H9 (cell line): ENCODE results near the gene MARCHF3. TPM values are rescaled to one million over a fixed set of nuclear protein-coding genes. Genes with fewer than 3 reads are reported as not detected.

Experiments used
- DNase-seq: peaks from one replicate; pipeline ENCODE4 v3.0.0-alpha.2; 2017
- H2AFZ ChIP-seq: one replicate; pipeline ENCODE4 v1.6.1; 2013; ENCODE audit warnings: mild to moderate bottlenecking, low read length, control low read depth, moderate library complexity
- H2AK5ac ChIP-seq: 2 replicates; pipeline ENCODE4 v1.6.1; 2013; ENCODE audit warnings: low read length, control low read depth, mixed read lengths; ENCODE audit not compliant: insufficient read length
- H2BK120ac ChIP-seq: one replicate; pipeline ENCODE4 v1.6.1; 2013; ENCODE audit warnings: low read depth, mild to moderate bottlenecking, low read length, control low read depth, inconsistent platforms; ENCODE audit not compliant: poor library complexity, severe bottlenecking
- H2BK12ac ChIP-seq: 2 replicates; pipeline ENCODE4 v1.6.1; 2013; ENCODE audit warnings: low read length, control low read depth, mixed read lengths, low read depth; ENCODE audit not compliant: insufficient read length
- H2BK15ac ChIP-seq: 2 replicates; pipeline ENCODE4 v1.6.1; 2013; ENCODE audit warnings: low read depth, low read length, control low read depth
- H2BK20ac ChIP-seq: one replicate; pipeline ENCODE4 v1.6.1; 2013; ENCODE audit warnings: low read depth, mild to moderate bottlenecking, low read length, control low read depth, inconsistent platforms; ENCODE audit not compliant: poor library complexity, severe bottlenecking
- H2BK5ac ChIP-seq: 2 replicates; pipeline ENCODE4 v1.6.1; 2013; ENCODE audit warnings: low read length, control low read depth, mixed read lengths; ENCODE audit not compliant: insufficient read length
- H3K14ac ChIP-seq: 2 replicates; pipeline ENCODE4 v1.6.1; 2013; ENCODE audit warnings: low read length, control low read depth; ENCODE audit not compliant: insufficient read depth
- H3K18ac ChIP-seq: 2 replicates; pipeline ENCODE4 v1.6.1; 2013; ENCODE audit warnings: low read depth, mild to moderate bottlenecking, mixed read lengths, low read length, control low read depth; ENCODE audit not compliant: insufficient read length
- H3K23ac ChIP-seq: 2 replicates; pipeline ENCODE4 v1.6.1; 2013; ENCODE audit warnings: low read length, control low read depth, mixed read lengths, low read depth; ENCODE audit not compliant: insufficient read length
- H3K23me2 ChIP-seq: 2 replicates; pipeline ENCODE4 v1.6.1; 2013; ENCODE audit warnings: low read depth, mild to moderate bottlenecking, mixed read lengths, low read length, control low read depth; ENCODE audit not compliant: insufficient read length, poor library complexity, severe bottlenecking
- H3K27ac ChIP-seq: 2 replicates; pipeline ENCODE4 v1.5.1; 2013; ENCODE audit warnings: low read length, control low read depth, mixed read lengths, low read depth; ENCODE audit not compliant: insufficient read length
- H3K27me3 ChIP-seq: 2 replicates; pipeline ENCODE4 v1.6.1; 2013; ENCODE audit warnings: low read length, control low read depth, inconsistent platforms; ENCODE audit not compliant: insufficient read depth
- H3K4ac ChIP-seq: 2 replicates; pipeline ENCODE4 v1.6.1; 2013; ENCODE audit warnings: low read depth, mild to moderate bottlenecking, control low read depth, inconsistent platforms, low read length, moderate library complexity
- H3K4me1 ChIP-seq: 2 replicates; pipeline ENCODE4 v1.6.1; 2013; ENCODE audit warnings: low read length, control low read depth, inconsistent platforms; ENCODE audit not compliant: insufficient read depth
- H3K4me2 ChIP-seq: 2 replicates; pipeline ENCODE4 v1.6.1; 2013; ENCODE audit warnings: low read length, control low read depth, mixed read lengths; ENCODE audit not compliant: insufficient read length, insufficient read depth
- H3K56ac ChIP-seq: 2 replicates; pipeline ENCODE4 v1.6.1; 2013; ENCODE audit warnings: low read depth, mild to moderate bottlenecking, mixed read lengths, low read length, control low read depth; ENCODE audit not compliant: insufficient read length
- H3K79me1 ChIP-seq: 2 replicates; pipeline ENCODE4 v1.6.1; 2013; ENCODE audit warnings: low read depth, mild to moderate bottlenecking, moderate library complexity, low read length, control low read depth, inconsistent platforms; ENCODE audit not compliant: insufficient read depth, poor library complexity, severe bottlenecking
- H3K79me2 ChIP-seq: 2 replicates; pipeline ENCODE4 v1.6.1; 2013; ENCODE audit warnings: low read length, control low read depth, inconsistent platforms; ENCODE audit not compliant: insufficient read depth
- H3K9ac ChIP-seq: 2 replicates; pipeline ENCODE4 v1.6.1; 2013; ENCODE audit warnings: low read length, control low read depth, mixed read lengths; ENCODE audit not compliant: insufficient read length; ENCODE audit errors: extremely low read depth
- H3K9me3 ChIP-seq: one replicate; pipeline ENCODE4 v1.6.1; 2013; ENCODE audit warnings: low read depth, low read length, inconsistent platforms; ENCODE audit not compliant: control insufficient read depth
- H3T11ph ChIP-seq: one replicate; pipeline ENCODE4 v1.6.1; 2013; ENCODE audit warnings: mild to moderate bottlenecking, low read length, control low read depth, inconsistent platforms
- H4K20me1 ChIP-seq: one replicate; pipeline ENCODE4 v1.6.1; 2013; ENCODE audit not compliant: control insufficient read depth, insufficient read length, insufficient read depth
- H4K5ac ChIP-seq: 2 replicates; pipeline ENCODE4 v1.6.1; 2013; ENCODE audit warnings: low read depth, mild to moderate bottlenecking, mixed read lengths, low read length, control low read depth; ENCODE audit not compliant: insufficient read length
- H4K8ac ChIP-seq: replicated peaks from 2 replicates; pipeline ENCODE4 v1.6.1; 2013; ENCODE audit warnings: low read length, control low read depth, mixed read lengths, low read depth; ENCODE audit not compliant: insufficient read length
- H4K91ac ChIP-seq: 2 replicates; pipeline ENCODE4 v1.6.1; 2013; ENCODE audit warnings: low read depth, mild to moderate bottlenecking, moderate library complexity, mixed read lengths, low read length, control low read depth; ENCODE audit not compliant: insufficient read length
- H3K27ac Mint-ChIP-seq, 3 experiments: 2 replicates in 2 of 3; 3 replicates in 1 of 3; pipeline ENCODE4 v1.8.0; 2020 to 2021; ENCODE audit warnings: mixed read lengths in 3 of 3, mild to moderate bottlenecking in 1 of 3, moderate library complexity in 1 of 3
- H3K27me3 Mint-ChIP-seq: 2 replicates; pipeline ENCODE4 v1.8.0; 2021; ENCODE audit warnings: low read depth, mild to moderate bottlenecking, moderate library complexity, mixed read lengths
- H3K36me3 Mint-ChIP-seq, 3 experiments: 2 replicates in 2 of 3; 3 replicates in 1 of 3; pipeline ENCODE4 v1.8.0; 2020 to 2021; ENCODE audit warnings: low read depth in 3 of 3, mixed read lengths in 3 of 3; ENCODE audit not compliant: insufficient read depth in 1 of 3
- H3K4me1 Mint-ChIP-seq, 2 experiments: 2 replicates each; pipeline ENCODE4 v1.8.0; 2020; ENCODE audit warnings: mixed read lengths in 2 of 2
- H3K4me3 Mint-ChIP-seq, 2 experiments: 2 replicates in 1 of 2; 3 replicates in 1 of 2; pipeline ENCODE4 v1.8.0; 2020 to 2021; ENCODE audit warnings: mild to moderate bottlenecking in 2 of 2, mixed read lengths in 2 of 2, moderate library complexity in 1 of 2
- H3K9me3 Mint-ChIP-seq, 2 experiments: 2 replicates in 1 of 2; 3 replicates in 1 of 2; pipeline ENCODE4 v1.8.0; 2020; ENCODE audit warnings: mild to moderate bottlenecking in 2 of 2, mixed read lengths in 2 of 2, moderate library complexity in 1 of 2
- CTCF ChIP-seq: fragments of 200-600 bp; sonication (generic); conservative IDR thresholded peaks from 3 replicates; pipeline ENCODE4 v1.8.0; 2021; ENCODE audit warnings: antibody characterized with exemption, mild to moderate bottlenecking
- WGBS: extraction: QIAGEN DNeasy Blood & Tissue Kit; methylation state at CpG from one replicate; pipeline ENCODE4 v1.1.7; 2013; ENCODE audit warnings: missing lambda C conversion rate, low lambda C conversion rate, mixed read lengths; ENCODE audit not compliant: insufficient read length; ENCODE audit errors: extremely low coverage; 5-methylcytosine and 5-hydroxymethylcytosine counted together
- total RNA-seq: library from RNA; stranded (reverse); gene quantifications from 2 replicates; pipeline ENCODE4 v1.2.1, GENCODE V29; 2021

MARCHF3 gene
- total RNA-seq, 1 experiment from 2014 or later, result 17.7 TPM

- Histone ChIP-seq H4K8ac (no peak overlapping the region), H4K20me1 (no peaks in the 10 kb centered on the region), H2AK5ac (no peak overlapping the region), H3K27me3 (no peaks in the 10 kb centered on the region), H4K91ac (no peak overlapping the region), H2BK15ac (no peak overlapping the region), H3K23ac (no peak overlapping the region), H3K9me3 (no peaks in the 10 kb centered on the region), H2BK12ac (no peak overlapping the region), H2BK20ac (no peak overlapping the region), H3K4me1 (peaks cover 20% of the 10 kb centered on the region), H3T11ph (no peak overlapping the region), H3K27ac (no peak overlapping the region), H3K4ac (no peak overlapping the region), H3K79me1 (no peaks in the 10 kb centered on the region), H3K14ac (no peak overlapping the region), H3K18ac (no peak overlapping the region), H3K9ac (no peak overlapping the region), H3K4me2 (no peak overlapping the region), H2AFZ (no peak overlapping the region), H3K23me2 (peaks cover 3% of the 10 kb centered on the region), H4K5ac (no peak overlapping the region), H2BK120ac (no peak overlapping the region), H3K79me2 (no peaks in the 10 kb centered on the region; the same call in 1 of the 2 replicates), H3K56ac (no peak overlapping the region), H2BK5ac (no peak overlapping the region)
- peaks cover 9 to 16% (median 14%) of the 10 kb centered on the region in 3 experiments for H3K36me3 Mint-ChIP-seq
- peak overlapping the region in 1 of 3 experiments; percentile 74; a peak in 2 of 7 replicates for H3K27ac Mint-ChIP-seq
- no peaks in the 10 kb centered on the region for H3K27me3 Mint-ChIP-seq
- peaks cover 67 to 68% of the 10 kb centered on the region in 2 experiments for H3K4me1 Mint-ChIP-seq
- H3K4me3 Mint-ChIP-seq, result no peak overlapping the region
- no CpG with 5 or more reads among the region's 3 CpGs for WGBS
- H3K9me3 Mint-ChIP-seq, result peaks cover 3 to 4% of the 10 kb centered on the region in 2 experiments; a peak in 1 of 5 replicates
- DNase-seq, result no peak
- TF ChIP-seq CTCF, result no peak
These were observed 181.2 kb downstream of the MARCHF3 start for GRCh38 chr5:126849101-126849678.
